ENCODE results near the gene ATRAID.

The ATRAID gene

GRCh38 chr2:27185331-27186026 lies 26.4 kb upstream of the ATRAID start:
- TF ChIP-seq GABPA (IDR thresholded peaks at IDR 0.05; ENCODE audit: low read depth) (no peak), SPI1 (IDR thresholded peaks at IDR 0.05; ENCODE audit: borderline replicate concordance, low read depth) (peak; percentile 97), POLR2AphosphoS5 (IDR thresholded peaks at IDR 0.05; ENCODE audit: low read depth) (peak; percentile 58; the same call in 1 of the 2 replicates)
- TF ChIP-seq, protein P1, sequence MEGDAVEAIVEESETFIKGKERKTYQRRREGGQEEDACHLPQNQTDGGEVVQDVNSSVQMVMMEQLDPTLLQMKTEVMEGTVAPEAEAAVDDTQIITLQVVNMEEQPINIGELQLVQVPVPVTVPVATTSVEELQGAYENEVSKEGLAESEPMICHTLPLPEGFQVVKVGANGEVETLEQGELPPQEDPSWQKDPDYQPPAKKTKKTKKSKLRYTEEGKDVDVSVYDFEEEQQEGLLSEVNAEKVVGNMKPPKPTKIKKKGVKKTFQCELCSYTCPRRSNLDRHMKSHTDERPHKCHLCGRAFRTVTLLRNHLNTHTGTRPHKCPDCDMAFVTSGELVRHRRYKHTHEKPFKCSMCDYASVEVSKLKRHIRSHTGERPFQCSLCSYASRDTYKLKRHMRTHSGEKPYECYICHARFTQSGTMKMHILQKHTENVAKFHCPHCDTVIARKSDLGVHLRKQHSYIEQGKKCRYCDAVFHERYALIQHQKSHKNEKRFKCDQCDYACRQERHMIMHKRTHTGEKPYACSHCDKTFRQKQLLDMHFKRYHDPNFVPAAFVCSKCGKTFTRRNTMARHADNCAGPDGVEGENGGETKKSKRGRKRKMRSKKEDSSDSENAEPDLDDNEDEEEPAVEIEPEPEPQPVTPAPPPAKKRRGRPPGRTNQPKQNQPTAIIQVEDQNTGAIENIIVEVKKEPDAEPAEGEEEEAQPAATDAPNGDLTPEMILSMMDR (IDR thresholded peaks at IDR 0.05; ENCODE audit: insufficient read depth, low read length) = no peak
- TF ChIP-seq, protein P2, sequence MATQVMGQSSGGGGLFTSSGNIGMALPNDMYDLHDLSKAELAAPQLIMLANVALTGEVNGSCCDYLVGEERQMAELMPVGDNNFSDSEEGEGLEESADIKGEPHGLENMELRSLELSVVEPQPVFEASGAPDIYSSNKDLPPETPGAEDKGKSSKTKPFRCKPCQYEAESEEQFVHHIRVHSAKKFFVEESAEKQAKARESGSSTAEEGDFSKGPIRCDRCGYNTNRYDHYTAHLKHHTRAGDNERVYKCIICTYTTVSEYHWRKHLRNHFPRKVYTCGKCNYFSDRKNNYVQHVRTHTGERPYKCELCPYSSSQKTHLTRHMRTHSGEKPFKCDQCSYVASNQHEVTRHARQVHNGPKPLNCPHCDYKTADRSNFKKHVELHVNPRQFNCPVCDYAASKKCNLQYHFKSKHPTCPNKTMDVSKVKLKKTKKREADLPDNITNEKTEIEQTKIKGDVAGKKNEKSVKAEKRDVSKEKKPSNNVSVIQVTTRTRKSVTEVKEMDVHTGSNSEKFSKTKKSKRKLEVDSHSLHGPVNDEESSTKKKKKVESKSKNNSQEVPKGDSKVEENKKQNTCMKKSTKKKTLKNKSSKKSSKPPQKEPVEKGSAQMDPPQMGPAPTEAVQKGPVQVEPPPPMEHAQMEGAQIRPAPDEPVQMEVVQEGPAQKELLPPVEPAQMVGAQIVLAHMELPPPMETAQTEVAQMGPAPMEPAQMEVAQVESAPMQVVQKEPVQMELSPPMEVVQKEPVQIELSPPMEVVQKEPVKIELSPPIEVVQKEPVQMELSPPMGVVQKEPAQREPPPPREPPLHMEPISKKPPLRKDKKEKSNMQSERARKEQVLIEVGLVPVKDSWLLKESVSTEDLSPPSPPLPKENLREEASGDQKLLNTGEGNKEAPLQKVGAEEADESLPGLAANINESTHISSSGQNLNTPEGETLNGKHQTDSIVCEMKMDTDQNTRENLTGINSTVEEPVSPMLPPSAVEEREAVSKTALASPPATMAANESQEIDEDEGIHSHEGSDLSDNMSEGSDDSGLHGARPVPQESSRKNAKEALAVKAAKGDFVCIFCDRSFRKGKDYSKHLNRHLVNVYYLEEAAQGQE (IDR thresholded peaks at IDR 0.05; ENCODE audit: insufficient replicate concordance, low read depth) = no peak
- DNase-seq (ENCODE audit: low read depth in 1 of 2, low spot score in 1 of 2) = peak; percentile 54 to 89

DNA sequence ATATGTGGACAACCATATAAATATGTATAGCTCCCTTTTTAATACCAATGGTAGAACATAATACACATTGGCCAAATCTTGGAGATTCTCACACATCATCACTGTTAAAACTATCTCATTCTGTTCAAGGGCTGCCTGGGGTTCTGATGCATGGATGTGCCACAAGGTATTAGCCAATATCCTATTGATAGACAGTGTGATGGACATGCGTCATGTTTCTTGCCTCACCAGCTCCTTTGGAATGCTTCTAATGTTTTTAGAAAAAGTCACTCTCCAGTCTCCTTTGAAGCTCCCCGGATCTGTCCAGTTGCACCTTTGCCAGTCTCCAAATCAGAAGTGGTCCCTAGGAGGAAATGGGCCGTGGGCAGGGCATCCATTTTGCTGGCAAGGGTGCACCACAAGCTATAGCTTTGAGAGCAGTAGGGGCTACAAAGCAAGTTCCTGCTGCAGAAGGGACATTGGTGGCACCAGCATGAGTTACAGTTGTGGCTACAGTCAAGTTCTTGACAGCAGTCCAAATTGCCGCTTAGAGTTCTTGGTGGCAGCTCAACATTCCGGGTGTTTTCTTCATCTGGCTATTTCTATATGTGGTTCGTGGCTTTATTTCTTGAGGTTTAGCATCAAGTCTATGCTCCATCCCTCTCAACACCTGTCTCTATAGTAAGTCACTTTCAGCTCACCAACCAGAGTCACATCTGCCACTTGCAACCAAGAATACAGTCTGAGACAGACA lies 25.1 kb upstream of the ATRAID start:
- Histone ChIP-seq H3K27ac (replicated peaks) (no peak overlapping the region), H3K4me3 (replicated peaks; ENCODE audit: insufficient read depth, low read length) (no peak overlapping the region), H3K27me3 (ENCODE audit: insufficient read depth, poor library complexity, severe bottlenecking) (no peaks in the 10 kb centered on the region)
- no peak for DNase-seq (ENCODE audit: low read depth in 1 of 2, low spot score in 1 of 2)
- TF ChIP-seq POLR2AphosphoS5 (IDR thresholded peaks at IDR 0.05; ENCODE audit: low read depth) = no peak
- TF ChIP-seq, protein P1 (IDR thresholded peaks at IDR 0.05; ENCODE audit: insufficient read depth, low read length) = no peak
- TF ChIP-seq, protein P2 (IDR thresholded peaks at IDR 0.05; ENCODE audit: insufficient replicate concordance, low read depth) = no peak
- no peak for TF ChIP-seq GABPA (IDR thresholded peaks at IDR 0.05; ENCODE audit: low read depth)
- no peak for TF ChIP-seq SPI1 (IDR thresholded peaks at IDR 0.05; ENCODE audit: borderline replicate concordance, low read depth)

More at GRCh38 chr2:27185331-27186026, 26.4 kb upstream of the ATRAID start:
- Histone ChIP-seq H3K27me3 (ENCODE audit: insufficient read depth, poor library complexity, severe bottlenecking) (no peaks in the 10 kb centered on the region), H3K27ac (replicated peaks) (0 out of 2 replicates have a peak overlapping the region, but pooled peaks have one; percentile 5), H3K4me3 (replicated peaks; ENCODE audit: insufficient read depth, low read length) (no peak overlapping the region)

DNA sequence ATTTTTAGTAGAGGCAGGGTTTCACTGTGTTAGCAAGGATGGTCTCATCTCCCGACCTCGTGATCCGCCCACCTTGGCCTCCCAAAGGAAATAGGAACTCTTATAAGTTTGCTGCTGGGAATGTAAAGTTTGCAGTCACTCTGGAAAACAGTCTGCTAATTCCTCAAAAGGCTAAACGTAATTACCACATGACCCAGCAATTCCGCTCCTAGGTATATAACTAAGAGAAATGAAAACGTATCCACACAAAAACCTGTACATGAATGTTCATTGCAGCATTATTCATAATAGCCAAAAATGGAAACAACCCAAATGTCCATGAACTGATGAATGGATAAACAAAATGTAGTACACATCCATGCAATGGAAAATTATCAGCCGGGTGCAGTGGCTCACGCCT lies 21.9 kb upstream of the ATRAID start:
- Histone ChIP-seq H3K27ac (replicated peaks) (no peak overlapping the region), H3K27me3 (ENCODE audit: insufficient read depth, poor library complexity, severe bottlenecking) (no peaks in the 10 kb centered on the region), H3K4me3 (replicated peaks; ENCODE audit: insufficient read depth, low read length) (no peak overlapping the region)
- TF ChIP-seq GABPA (IDR thresholded peaks at IDR 0.05; ENCODE audit: low read depth) (no peak), POLR2AphosphoS5 (IDR thresholded peaks at IDR 0.05; ENCODE audit: low read depth) (no peak), SPI1 (IDR thresholded peaks at IDR 0.05; ENCODE audit: borderline replicate concordance, low read depth) (no peak)
- TF ChIP-seq, protein P1 (IDR thresholded peaks at IDR 0.05; ENCODE audit: insufficient read depth, low read length) = no peak
- TF ChIP-seq, protein P2 (IDR thresholded peaks at IDR 0.05; ENCODE audit: insufficient replicate concordance, low read depth) = no peak
- DNase-seq (ENCODE audit: low read depth in 1 of 2, low spot score in 1 of 2) = no peak
